Progenitor cell of endocrine pancreas (in vitro differentiated cells): ENCODE data around the gene GADD45GIP1. TPM values are rescaled to one million over a fixed set of nuclear protein-coding genes. Genes with fewer than 3 reads are reported as not detected.
A peak's percentile ranks its signal among the peaks of the same experiment; 100 is the strongest.

Experiments
- DNase-seq: peaks from one replicate; pipeline ENCODE4 v3.0.0; 2021; ENCODE audit warnings: low spot score; ENCODE audit not compliant: unreplicated experiment
- H3K27ac Mint-ChIP-seq: 2 replicates; pipeline ENCODE4 v1.8.0; 2021; ENCODE audit warnings: mild to moderate bottlenecking, moderate library complexity, mixed read lengths
- H3K27me3 Mint-ChIP-seq: 2 replicates; pipeline ENCODE4 v1.8.0; 2021; ENCODE audit warnings: mixed read lengths
- H3K36me3 Mint-ChIP-seq: 2 replicates; pipeline ENCODE4 v1.8.0; 2022; ENCODE audit warnings: mixed read lengths; ENCODE audit not compliant: insufficient read depth
- H3K4me1 Mint-ChIP-seq: 2 replicates; pipeline ENCODE4 v1.8.0; 2021; ENCODE audit warnings: low read depth, mixed read lengths
- H3K4me3 Mint-ChIP-seq: 2 replicates; pipeline ENCODE4 v1.8.0; 2021; ENCODE audit warnings: low read depth, mild to moderate bottlenecking, moderate library complexity, mixed read lengths
- H3K9me3 Mint-ChIP-seq: 2 replicates; pipeline ENCODE4 v1.8.0; 2021; ENCODE audit warnings: low read depth, mixed read lengths
- CTCF ChIP-seq: fragments of 200-600 bp; sonication (generic); IDR thresholded peaks from one replicate; pipeline ENCODE4 v1.5.0; 2021; ENCODE audit warnings: antibody characterized with exemption, mild to moderate bottlenecking; ENCODE audit not compliant: unreplicated experiment
- total RNA-seq: library from RNA; stranded (reverse); gene quantifications from 2 replicates; pipeline ENCODE4 v1.2.1, GENCODE V29; 2021

Gene GADD45GIP1
- total RNA-seq, 1 donor from 2014 or later, result 20.8 TPM

DNA sequence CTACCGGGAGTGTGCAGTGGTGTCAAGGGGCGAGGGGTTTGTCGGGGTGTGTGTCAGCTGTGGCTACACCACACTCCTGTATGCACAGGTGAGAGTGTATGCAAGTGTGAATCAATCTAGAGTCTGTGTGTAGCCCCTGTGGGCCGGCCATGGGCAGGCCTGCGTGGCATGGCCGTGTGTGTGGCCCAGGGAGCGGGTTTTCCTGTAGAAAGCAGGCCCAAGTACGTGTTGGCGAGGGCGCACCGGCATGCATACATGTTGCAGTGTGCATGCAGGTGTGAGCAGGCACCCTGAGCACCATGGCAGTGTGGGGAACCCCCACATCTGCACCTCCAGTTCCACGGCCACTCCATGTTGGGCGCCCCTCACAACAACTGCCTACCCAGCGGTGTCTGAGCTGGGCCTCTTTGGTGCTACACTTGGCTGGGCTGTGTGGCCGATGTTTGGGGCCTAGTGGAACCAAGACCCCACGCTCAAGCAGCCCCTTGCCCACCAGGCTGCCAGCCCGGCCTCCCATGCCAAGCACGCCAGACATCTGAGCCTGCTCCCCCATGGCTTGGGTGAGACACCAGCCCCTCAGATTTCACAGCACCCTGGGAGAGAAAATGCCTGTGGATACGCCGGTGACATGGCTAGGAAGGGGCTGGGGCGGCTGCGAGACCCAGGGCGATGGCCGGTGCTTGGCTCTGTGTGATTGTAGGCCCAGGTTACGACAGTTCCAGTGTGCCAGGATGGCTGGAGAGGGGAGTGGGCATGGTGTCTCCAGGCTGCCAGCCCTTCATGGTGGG lies 40.4 kb upstream of the GADD45GIP1 start:
- no peak overlapping the region for H3K27ac Mint-ChIP-seq
- peaks cover 79% of the 10 kb centered on the region for H3K27me3 Mint-ChIP-seq
- H3K36me3 Mint-ChIP-seq, result no peaks in the 10 kb centered on the region
- no peaks in the 10 kb centered on the region for H3K9me3 Mint-ChIP-seq
- peak overlapping the region; percentile 14 for H3K4me3 Mint-ChIP-seq
- peaks cover 4% of the 10 kb centered on the region for H3K4me1 Mint-ChIP-seq
- no peak for DNase-seq
- TF ChIP-seq CTCF, result no peak

DNA sequence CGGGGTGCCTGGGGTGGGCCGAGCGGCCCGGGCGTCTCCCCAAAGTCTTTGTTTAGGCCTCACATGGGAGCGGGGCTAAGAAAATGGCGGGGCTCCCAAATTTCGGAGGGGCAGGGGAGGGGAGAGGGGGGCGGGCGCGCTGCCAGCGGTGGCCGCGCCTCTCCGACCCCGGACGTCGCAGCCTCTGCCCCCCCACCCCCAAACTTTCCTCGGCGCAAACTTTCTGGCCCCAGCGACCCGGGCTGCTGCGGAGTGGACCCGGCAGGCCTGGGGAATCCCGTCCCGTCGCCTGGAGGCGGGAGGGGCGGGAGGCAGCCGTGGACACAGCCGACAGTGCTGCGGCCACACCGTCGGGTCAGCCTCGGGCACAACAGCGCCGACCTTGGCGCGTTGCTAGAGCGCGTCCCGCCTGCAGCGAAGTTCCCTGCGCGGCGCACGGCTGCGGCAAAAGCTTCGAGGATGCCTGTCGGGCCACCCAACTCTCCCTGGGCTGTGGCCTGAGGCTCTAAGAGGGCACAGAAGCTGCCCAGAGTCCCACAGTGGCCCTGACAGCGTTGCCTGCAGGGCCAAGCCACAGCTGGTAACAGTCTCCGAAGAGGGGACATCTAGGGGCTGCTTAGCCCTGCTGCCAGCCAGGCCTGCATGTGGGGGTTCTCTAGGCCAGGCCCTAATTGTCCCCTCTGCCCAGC lies 39.5 kb upstream of the GADD45GIP1 start:
- H3K27ac Mint-ChIP-seq, result no peak overlapping the region
- H3K36me3 Mint-ChIP-seq, result no peaks in the 10 kb centered on the region
- peak; percentile 15 for TF ChIP-seq CTCF
- no peak for DNase-seq
- H3K4me3 Mint-ChIP-seq, result no peak overlapping the region
- H3K9me3 Mint-ChIP-seq, result no peaks in the 10 kb centered on the region
- peaks cover 84% of the 10 kb centered on the region for H3K27me3 Mint-ChIP-seq
- peaks cover 4% of the 10 kb centered on the region for H3K4me1 Mint-ChIP-seq

DNA sequence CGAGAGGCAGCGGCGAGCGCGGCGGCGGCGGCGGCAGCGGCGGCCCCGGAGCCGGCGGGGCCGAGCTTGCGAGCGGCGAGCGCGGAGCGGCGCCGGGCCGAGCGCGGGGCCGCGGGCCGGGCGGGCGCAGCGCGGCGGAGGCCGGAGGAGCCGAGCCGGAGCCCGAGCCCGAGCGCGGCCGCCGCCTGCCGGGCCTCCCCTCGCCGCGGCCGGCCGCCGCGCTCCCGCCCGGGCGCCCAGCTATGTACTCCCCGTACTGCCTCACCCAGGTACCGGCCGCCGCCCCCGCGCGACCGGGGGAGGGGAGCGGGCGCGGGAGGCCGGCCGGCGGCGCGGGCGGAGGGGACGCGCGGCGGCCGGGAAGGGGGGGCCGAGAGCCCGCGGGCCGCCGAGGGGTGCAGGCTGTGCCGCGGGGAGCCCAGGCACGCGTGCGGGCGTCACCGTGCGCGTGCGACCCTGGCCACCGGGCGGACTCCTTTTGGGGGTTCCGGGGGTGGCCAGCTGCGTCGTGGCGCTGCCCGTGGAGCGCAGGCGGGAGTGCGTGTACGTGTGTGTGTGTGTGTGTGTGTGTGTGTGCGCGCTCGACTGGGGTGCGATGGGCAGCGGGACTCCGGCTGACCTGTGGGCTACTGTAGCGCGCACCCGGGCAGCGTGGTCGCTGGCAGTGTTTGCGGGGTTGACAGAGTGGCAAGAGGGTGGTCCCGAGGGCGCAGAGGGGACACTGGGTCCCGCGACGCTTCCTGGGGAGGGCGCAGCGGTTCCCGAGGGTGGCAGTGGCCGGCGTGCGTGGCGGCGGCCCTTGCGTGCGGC lies 38.8 kb upstream of the GADD45GIP1 start:
- no peak overlapping the region for H3K27ac Mint-ChIP-seq
- TF ChIP-seq CTCF, result no peak
- H3K4me3 Mint-ChIP-seq, result peak overlapping the region; percentile 56
- no peak for DNase-seq
- peaks cover 84% of the 10 kb centered on the region for H3K27me3 Mint-ChIP-seq
- peaks cover 4% of the 10 kb centered on the region for H3K4me1 Mint-ChIP-seq
- no peaks in the 10 kb centered on the region for H3K9me3 Mint-ChIP-seq
- no peaks in the 10 kb centered on the region for H3K36me3 Mint-ChIP-seq

DNA sequence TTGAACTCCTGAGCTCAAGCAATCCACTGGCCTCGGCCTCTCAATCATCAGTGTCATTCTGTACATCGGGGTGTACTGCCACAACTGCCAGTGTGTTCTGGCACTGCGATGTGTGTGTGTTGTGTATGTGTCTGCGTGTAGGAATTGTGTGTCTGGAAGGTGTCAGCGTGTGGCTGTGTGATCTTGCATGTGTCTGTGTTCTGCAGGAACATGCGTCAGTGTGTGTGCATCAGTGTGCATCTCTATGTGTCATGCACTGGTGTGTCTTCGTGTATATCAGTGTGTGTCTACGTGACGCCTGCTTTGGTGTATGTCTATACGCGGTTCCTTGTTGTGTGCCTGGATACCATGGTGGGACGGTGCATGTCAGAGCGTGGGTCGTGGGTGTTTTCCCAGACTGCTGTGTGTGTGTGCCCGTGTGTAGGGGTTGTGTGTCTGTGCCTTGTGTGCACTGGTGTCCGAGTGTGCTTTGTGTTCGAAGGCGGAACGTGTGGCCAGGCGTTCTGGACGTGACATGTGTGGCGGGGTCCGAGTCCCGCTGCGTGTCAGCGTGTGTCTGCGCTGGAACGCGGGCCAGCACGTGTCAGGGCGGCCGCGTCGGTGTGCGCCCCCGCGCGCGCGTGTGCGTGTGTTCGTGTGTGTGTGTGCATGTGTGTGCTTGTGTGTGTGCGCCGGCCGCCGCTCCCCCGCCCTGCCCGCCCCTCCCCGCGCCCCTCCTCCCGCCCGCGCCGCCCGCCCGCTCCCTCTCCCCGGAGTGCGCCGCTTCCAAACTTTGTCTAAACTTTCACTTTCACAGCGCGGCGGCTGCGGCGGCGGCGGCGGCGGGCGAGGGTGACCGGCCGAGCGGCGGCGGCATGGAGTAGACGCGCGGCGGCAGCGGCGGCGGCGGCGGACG lies 37.9 kb upstream of the GADD45GIP1 start, which contains the start of gene NFIX:
TSS of gene NFIX (plus strand) at position 775 of the 895 bp plus-strand sequence. CDS start 363 bp downstream, outside the sequence.
- TF ChIP-seq CTCF, result no peak
- no peak within 1 kb of the TSS for H3K27ac Mint-ChIP-seq
- peaks cover 4% of the 10 kb centered on the region for H3K4me1 Mint-ChIP-seq
- H3K36me3 Mint-ChIP-seq, result no peaks in the 10 kb centered on the region
- peak within 1 kb of the TSS; percentile 83 for H3K4me3 Mint-ChIP-seq
- H3K27me3 Mint-ChIP-seq, result peaks cover 79% of the 10 kb centered on the region
- H3K9me3 Mint-ChIP-seq, result no peaks in the 10 kb centered on the region
- peak; percentile 43 for DNase-seq
